ENCODE measurements around the gene INPP5A.

The INPP5A gene

DNA sequence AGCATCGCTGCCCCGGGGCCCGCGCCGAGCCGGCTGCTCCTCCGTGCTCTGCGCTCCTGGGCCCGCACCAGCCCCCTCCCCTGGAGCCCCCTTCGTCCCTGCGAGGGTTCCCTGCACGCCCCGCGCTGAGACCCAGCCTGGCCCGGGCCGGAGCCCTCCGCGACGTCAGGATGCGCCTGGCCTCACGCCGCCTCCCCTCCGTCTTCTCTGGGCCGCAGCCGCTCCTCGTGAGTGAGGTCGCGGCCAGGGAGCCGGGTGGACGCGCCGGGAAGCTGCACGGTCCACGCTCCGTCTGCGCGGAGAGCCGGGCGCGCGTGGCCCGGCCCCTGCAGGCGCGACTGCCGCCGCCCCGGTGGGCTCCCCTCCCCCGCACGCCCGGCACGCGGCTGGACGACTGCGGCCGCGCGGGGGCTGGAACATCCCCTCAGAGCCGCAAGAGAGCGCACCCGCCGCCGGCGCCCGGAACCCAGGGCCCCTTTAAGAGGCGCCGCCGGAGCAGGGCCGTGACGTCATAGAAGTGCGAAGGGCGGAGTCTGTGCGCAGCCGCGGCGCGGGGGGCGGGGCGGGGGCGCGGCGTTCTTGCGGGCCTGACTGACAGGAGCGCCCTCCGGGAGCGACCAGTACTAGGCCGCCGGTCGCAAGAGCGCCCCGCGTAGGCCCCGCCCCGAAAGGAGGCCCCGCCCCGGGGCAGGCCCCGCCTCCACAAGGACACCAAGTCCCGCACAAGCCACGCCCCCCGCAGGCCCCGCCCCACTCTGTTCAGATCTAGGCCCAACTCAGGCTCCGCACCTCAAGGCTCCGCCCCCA is 507 bp upstream of the INPP5A start:
- DNase-seq (ENCODE audit: low spot score), result peak; percentile 100

DNA sequence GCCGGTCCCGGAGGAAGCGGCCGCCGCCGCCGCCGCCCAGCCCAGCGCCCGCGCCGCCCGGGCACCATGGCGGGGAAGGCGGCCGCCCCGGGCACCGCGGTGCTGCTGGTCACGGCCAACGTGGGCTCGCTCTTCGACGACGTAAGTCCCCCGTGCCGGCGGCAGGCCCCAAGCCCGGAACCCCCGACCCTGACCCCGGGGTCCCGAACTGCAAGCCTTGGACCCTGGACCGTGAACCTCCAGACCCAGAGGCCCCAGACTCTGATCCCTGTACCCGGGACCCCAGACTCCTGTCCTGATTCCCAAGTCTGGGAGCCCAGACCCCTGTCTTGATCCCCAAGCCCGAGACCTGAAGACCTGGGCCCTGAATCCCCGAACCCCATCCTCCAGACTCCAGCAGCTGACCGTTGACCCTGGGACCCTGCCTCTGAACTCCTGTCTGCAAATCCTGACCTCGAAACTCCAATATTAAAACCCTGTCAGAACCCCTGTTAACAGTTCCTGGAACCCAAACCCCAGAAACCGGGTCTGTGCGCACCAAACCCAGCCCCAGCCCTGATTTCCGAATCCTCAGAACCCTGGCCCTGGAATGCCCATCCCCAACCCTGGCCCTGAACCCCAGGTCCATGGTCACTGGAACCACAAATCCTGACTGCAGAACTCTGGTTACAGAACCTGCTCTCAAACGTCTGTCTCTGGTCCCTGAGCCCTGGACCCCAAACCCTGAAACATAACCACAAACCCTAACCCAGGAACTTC is 623 bp downstream of the INPP5A start:
- DNase-seq (ENCODE audit: low spot score), result no peak

DNA sequence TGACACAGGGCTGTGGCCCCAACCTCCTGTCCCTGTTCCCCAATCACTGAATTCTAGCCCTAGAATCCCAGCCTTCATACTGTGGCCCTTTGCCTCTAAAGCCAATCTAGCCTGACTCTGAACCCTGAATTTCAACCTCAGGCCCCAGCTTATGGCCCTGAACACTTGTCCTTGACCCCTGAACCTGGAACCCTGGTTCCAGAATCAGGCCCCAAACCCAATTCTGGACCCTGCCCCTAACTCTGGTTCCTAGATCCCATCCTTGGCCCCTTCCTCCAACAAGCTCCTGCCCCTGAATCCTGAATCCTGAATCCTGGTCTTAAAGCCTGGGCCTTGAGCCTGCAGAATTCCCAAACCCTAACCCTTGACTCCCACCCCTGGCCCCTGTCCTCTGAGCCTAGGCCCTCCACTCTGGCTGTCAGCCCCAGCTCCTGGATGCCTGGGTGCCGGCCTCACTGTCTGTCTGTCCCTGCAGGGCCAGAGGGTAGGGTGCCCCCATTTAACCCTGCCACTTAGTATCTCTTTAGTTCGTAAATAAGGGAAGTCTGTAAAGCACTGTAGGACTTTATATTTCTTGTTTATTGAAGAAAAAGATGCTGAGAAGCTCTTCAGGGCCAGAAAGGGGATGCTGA is 1.3 kb downstream of the INPP5A start:
- DNase-seq (ENCODE audit: low spot score), result no peak

DNA sequence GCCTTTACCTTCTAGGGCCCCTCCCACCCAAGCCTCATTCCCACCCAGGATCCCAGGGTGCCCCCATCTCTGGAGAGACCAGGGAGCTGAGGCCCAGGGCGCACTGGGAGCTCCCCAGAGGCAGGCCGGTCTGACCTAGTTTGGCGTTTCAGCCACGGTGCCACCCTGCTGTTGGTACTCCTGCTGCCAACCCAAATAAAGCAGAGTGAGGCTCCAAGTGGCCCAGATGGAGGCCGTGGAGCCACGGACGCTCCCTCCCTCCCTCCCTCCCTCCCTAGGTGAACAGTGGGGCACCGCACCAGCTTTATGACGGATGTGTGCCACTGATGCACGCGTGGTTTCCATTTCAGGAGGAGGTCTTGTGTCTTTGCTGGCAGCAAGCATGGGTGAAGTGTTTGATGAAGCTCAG is 1.8 kb downstream of the INPP5A start:
- DNase-seq (ENCODE audit: low spot score), result no peak

DNA sequence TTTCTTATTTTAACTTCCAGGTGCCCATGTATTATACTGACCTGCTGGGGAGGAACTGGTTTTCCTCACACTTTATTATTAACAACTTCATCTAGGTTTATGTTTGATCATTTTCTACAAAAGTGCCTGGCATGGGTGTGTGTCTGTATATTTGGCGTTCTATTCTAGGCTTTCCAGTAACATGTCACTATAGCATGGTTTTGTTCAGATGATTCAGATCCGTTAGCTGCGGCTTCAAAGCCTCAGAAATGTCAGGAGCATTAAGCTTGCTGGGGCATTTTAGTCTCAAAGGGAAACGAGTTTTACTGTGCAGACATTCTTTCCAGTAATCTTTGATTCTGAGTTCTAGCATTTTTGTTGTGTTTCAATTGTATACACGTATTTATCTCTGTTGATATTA is 2.3 kb downstream of the INPP5A start:
- peak; percentile 70 for DNase-seq (ENCODE audit: low spot score)

DNA sequence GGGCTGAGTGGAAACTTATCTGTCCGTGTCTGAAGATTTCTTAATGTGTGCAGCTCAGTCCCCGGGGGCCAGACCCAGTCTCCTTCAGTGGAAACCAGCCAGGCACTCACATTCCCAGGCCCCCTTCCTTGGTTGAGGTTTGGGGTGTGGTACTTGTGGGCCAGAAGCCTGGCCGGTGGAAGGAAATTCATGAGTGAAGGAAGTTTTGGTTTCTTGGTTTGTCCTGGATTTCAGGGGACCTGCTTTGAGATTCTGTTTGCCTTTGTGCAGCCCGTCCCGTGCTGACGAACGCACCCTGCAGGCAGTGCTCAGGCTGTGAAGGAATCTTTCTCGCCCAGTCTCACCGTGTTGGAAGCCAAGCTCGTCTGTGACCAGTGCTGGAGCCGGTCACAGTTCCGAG is 2.9 kb downstream of the INPP5A start:
- peak; percentile 63 for DNase-seq (ENCODE audit: low spot score)

DNA sequence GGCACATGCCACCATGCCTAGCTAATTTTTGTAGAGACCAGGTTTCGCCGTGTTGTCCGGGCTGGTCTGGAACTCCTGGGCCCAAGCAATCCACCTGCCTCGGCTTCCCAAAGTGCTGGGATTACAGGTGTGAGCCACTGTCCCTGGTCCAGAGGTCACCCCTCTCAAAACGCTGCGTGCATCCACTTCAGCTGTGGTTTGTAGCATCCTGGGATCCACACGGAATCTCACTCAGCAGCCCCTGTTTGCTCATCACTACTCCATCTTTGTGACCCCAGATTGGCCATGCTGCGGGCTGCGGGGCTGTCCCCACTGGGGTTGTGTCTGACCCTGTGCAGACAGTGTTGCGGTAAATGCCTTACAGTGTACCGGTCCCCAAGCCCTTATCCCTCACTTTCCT is 3.5 kb downstream of the INPP5A start:
- no peak for DNase-seq (ENCODE audit: low spot score)

DNA sequence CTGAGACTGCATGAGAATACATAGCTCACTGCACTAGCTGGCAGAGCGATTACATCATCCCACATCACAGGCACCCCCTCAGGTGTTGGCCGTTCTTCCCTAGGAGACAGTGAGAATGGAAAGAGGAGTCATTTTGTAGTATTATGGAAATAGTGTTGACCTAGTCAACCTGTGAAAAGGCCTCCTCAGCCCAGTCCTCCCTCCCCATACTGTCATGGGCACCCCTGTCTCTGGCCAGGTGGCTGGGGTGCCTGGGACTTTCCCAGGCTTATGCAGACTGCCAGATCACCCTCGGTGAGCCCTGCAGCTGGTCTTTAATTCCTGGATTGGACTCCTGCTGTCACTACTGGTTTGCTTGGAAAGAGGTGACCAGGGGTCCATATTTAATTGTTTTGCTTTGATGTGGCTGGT is 4.0 kb downstream of the INPP5A start:
- no peak for DNase-seq (ENCODE audit: low spot score)

DNA sequence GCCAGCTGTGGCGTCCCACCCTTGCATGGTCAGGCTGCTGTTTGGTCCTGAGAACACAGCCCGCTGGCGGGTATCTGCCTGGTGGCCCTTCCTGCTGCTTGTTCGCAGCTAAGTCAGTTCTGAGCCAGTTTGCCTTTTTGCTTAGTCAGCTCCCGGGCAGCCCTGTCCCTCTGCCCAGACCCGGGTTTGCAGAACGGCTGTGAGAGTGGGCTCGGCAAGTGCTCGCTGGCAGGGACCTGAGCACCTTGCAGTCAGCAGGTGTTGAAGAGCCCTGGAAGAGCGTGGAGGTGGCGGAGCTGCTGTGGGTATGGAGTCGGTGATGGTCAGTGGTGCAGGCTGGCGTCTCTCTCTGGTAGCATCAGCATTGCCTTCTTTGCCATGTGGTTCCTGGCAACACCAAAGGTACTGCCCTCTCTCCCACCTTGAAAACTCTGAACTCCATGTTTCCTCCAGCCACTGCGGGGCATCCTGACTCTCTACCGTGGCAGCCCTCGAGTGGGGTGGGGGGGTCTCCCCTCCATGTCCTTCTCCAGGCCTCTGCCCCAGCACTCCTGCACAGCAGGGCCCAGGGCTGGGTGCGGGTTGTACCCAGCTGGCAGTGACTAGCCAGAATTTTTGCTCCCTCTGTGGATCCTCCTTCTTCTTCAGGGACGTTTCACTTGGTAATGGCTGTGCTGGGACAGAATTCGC is 4.6 kb downstream of the INPP5A start:
- DNase-seq (ENCODE audit: low spot score), result no peak

DNA sequence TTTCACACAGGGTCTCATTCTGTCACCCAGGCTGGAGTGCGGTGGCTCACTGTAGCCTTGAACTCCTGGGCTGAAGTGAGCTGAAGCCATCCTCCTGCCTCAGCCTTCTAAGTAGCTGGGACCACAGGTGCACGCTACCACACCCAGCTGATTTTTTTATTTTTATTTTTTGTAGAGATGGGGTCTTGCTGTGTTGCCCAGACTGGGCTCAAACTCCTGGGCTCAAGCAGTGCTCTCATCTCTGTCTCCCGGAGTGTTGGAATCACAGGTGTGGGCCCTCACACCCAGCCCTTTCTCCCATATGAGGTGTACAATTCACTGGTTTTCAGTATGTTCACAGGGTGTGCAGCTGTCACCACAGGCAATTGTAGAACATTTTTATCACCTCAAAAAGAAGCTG is 5.2 kb downstream of the INPP5A start:
- no peak for DNase-seq (ENCODE audit: low spot score)

DNA sequence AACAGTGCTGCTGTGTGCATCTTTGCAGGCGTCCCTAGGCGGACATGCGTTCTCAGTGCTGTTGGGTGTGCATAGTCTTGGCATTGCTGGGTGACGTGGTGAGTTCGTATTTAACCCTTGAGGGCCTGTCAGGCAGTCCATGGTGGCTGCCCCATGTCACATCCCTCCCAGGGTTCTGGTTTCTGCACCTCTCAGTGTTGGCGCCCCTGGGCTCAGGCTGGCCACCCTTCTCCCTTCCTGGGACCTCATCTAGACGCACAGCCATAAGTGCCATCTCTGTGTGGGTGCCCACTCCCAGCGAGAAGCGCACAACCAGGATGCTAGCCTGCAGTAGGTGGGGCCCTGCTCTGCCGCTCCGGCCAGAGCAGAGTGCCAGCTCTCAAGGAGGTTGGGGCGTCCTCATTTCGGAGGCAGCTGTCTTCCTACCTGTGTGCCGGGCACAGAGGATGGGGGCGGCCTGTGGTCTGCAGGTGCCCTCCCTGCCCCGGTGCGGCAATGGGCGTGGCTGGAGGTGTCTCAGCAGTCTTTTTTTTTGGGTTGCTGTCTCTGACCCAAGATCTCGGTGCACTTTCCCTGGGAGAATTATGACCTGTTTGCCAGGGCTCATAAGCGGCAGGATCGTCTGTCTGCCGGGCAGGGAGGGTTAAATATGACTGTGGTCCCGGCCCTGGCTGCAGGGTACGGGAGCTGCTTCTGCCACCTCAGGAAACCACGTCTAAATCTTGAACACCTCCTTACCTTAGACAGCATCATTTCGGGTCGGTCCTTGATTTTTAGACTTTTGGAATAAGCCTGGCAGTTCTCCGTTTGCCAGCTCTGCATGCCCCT is 6.5 kb downstream of the INPP5A start:
- DNase-seq (ENCODE audit: low spot score), result no peak

DNA sequence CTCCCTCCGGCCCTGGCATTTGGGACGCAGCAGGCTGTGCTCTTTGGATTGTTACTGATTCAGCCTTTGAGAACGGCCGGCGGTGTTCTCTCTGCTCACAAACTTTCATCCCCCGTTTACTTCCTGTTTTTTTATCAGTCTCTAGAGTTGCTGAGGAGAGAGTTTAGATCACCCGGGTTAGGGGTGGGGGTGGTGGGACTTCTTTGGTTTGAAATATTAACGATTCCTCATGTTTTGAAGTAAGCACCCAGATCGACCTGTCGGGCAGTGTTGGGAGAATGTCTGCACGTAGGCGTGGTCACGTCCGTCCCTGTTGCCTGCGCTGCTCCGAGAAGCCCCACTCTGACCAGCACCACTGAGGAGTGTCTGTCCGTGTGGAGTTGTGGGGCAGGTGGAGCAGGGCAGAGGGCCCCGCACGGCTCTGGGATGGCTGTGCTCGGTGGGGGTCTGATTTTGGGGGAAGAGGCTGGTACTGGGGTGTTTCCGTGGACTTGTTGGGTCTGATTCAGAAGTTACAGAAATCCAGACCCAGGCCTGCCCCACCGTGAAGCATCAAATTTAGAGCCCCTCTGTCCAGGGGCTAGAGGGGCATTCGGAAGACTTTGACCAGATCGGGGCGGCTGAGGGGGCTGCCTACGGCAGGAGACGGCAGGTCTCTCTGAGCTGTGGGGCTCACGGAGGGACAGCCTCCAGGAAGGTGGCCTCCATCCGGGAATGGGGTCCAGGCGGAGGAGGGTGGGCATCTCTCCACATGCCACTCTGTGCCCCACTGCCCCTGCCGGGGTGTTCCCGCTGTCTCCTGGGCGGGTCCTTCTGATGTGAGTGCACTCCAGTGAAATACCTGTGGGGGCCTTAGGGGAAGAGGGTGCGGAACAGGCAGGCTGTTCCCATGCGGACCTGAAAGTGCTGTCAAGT is 7.4 kb downstream of the INPP5A start:
- no peak for DNase-seq (ENCODE audit: low spot score)

DNA sequence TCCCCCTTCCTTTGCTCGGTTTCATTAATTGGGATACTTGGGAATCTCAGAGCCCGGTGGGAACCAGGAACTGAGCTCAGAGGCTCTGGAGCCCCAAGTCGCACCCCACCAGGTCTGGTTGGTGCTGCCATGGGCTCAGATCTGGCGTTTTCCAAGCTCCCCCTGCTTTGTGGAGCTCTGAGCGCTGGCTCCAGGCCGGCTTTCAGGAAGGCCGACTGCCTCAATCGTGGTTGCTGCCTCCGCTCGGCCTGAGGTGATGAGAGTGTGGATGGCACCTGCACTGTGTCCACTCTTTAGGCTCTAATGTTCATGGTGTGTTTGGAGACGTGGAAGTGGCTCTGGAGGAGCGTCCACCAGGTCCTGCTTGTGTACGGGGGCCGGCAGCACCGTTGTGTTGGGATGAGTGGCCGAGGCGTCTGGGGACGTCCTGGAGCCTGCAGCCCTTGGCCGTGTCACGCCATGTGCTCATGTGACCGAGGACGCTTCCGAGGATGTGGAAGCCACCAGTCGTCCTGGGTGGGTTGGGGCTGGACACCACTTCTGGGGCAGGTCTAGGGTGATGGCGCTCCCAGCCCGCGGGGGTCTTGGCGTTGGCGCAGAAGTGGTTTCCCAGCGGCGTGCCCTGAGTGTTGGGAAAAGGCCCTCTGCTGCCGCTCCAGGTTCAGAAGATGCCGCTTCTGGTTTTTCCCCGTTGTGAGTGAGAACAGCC is 8.2 kb downstream of the INPP5A start:
- DNase-seq (ENCODE audit: low spot score), result no peak

DNA sequence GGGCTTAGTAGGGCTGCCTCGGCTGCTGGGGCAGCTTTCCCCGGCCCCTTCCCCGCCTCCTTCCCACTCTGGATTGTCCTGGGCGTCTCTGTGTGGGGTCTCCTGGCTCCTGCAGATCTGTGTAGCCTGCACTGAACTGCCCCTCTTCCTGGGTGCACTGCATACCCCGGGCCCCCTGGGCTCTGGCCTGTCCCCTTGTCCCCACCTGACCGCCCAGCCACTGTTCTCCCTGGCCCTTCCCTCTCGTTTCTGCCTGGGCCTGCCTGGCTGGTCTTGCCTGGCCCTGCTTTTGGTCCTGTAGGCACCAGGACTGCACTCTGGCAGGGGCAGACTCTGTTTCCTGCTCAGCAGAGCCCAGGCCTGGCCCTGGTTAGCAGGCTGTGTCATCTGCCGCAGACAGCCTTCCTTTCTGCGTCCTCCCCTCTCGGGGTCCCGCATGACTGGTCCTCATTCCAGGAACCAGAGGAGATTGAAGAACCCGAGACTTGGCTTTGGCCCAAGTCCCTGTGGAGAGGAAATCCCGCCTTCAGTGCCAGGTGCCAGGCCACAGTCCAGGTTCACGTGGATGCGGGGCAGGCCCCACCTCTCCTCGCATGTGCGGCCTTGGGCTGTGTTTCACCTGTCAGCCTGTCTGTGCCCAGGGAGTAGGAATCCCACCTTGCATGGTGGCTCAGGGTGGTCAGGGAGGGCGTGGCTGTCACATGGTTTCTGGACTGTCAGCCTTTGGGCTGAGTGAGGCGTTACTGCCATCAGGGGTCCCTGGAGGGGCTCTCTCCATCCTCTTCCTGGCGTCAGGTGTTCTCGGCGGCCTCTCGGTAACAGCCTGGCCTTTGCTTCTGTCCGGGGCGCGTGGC is 9.2 kb downstream of the INPP5A start:
- DNase-seq (ENCODE audit: low spot score), result no peak

DNA sequence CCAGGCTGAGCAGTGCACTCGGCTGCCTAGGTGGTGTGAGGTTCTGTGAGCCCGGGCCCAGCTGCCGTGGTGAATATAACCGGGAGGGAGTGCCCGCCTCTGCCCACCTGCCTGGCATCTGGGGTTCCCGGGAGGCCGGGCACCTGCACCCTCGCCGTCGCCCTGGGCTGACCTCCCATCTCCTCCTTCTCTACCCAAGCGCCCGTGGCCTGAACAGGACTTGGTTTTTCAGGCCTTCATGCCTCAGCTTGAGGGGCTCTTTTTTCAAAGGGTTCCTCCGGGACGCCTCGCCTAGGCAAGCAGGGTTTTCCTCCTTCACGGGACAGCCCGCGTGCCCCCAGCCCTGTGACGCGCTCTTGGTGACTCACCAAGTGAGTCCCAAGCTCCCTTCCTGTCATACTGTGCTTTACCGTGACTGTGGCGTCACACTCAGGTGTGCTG is 9.9 kb downstream of the INPP5A start:
- DNase-seq (ENCODE audit: low spot score), result no peak

DNA sequence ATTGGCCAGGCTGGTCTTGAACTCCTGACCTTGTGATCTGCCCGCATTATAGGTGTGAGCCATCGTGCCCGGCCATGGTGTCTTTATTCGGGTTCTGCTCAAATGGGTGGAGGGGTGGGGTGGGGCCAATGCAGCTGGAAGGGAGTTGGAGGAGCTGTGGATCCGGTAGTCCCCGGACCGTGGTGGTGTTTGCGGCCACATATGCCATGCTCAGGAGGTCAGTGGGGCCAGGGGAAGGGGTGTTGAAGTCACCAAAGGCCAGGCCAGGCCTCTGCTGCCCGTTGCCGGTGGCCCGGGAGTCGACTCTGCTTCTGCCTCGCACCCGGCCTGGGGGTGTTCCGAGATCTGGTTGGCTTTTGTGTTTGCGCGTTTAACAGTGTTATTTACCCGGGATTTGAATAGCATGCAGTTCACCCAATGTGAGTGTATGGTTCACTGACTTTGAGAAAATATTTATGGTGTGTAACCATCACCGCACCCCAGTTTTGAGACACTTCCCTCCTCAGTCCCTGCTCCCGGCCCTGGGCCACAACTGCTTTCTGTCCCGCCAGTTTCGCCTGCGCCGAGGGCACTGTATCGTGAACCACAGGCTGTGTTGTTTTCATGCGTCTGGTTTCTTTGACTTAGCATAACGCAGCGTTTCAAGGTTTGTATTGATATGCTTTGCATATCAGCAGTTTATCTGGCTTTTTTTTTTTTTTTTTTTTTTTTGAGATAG is 10.7 kb downstream of the INPP5A start:
- no peak for DNase-seq (ENCODE audit: low spot score)

DNA sequence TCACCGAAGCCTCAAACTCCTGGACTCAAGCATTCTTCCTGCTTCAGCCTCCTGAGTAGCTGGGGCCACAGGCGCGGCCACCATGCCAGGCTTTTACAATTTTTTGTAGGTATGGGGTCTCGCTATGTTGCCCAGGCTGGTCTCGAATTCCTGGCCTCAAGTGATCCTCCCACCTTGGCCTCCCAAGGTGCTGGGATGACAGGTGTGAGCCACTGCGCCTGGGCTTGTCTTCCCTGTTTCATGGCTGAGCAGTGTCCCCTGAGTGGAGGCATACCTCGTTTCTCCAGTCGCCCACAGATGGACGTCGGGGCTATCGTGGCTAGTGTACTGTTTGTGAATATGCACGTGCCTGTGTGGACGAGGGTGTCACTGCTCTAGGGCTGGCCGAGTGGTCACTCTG is 11.3 kb downstream of the INPP5A start:
- DNase-seq (ENCODE audit: low spot score), result no peak

DNA sequence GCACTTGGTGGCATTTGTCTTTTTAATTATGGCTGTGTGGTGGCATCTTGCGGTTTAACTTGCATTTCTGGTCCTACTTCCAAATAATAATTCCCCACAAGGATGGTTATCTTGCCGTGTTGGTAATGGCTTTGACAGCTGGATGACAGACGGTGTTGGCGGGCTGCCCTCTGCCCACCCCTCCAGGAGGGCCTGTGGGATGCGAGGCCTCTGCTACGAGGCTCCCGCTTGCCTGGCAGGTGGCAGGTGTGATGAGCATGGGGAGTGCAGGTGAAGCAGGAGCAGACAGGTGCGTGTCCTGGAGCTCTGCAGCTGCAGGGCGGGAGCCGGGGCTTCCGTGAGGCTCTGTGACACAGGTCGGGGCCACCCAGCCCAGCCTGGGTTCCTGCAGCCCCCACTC is 11.8 kb downstream of the INPP5A start:
- DNase-seq (ENCODE audit: low spot score), result no peak
